ENCODE data around the gene SAMD4A.

- no peak for TF ChIP-seq POLR2A (IDR thresholded peaks at IDR 0.05)
- TF ChIP-seq CTCF (IDR thresholded peaks at IDR 0.05) = no peak
Measured at GRCh38 chr14:54642801-54643695, 76.1 kb downstream of the SAMD4A start.
